IMR-90 (cell line): Measurements from ENCODE around the gene SEPTIN10. TPM values are rescaled to one million over a fixed set of nuclear protein-coding genes. Genes with fewer than 3 reads are reported as not detected.

Experiments used
- ATAC-seq: fragments of 200-7000 bp; cut with Tn5 transposase; 2 replicates; pipeline ENCODE4 v1.9.1; 2020; ENCODE audit warnings: low read depth, mild to moderate bottlenecking, moderate library complexity
- BruUV-seq: library from RNA; stranded (reverse); fragments of 400-500 nt; replicated peaks from 2 replicates; lab custom pipeline; 2021; lab: Mats Ljungman, UMichigan
- CTCF ChIA-PET: fragments of 300-600 bp; formaldehyde crosslinking; extraction: SDS; loops from one replicate; lab custom pipeline; 2021; ENCODE audit warnings: antibody characterized with exemption; lab: Yijun Ruan, JAX
- POLR2A ChIA-PET: fragments of 300-600 bp; sonication (Branson Sonifier 250); formaldehyde crosslinking; loops from one replicate; lab custom pipeline; 2022; ENCODE audit warnings: antibody characterized with exemption; ENCODE audit not compliant: unreplicated experiment; lab: Charles Lee
- DNase-seq: peaks from one replicate; pipeline ENCODE4 v3.0.0; 2013
- H2AFZ ChIP-seq: replicated peaks from 2 replicates; pipeline ENCODE3; 2013; ENCODE audit warnings: low read length, mild to moderate bottlenecking; ENCODE audit not compliant: poor library complexity
- H2AK5ac ChIP-seq: 2 replicates; pipeline ENCODE4 v1.6.1; 2013; ENCODE audit warnings: low read depth, low read length, inconsistent platforms
- H2AK9ac ChIP-seq: replicated peaks from 2 replicates; pipeline ENCODE3; 2013; ENCODE audit warnings: mild to moderate bottlenecking, low read depth, low read length, moderate library complexity; ENCODE audit not compliant: poor library complexity
- H2BK120ac ChIP-seq: 2 replicates; pipeline ENCODE4 v1.6.1; 2013; ENCODE audit warnings: low read depth, low read length, inconsistent platforms
- H2BK15ac ChIP-seq: 3 replicates; pipeline ENCODE4 v1.6.1; 2013; ENCODE audit warnings: low read depth, low read length, inconsistent platforms
- H2BK20ac ChIP-seq: 2 replicates; pipeline ENCODE4 v1.6.1; 2013; ENCODE audit warnings: low read depth, mild to moderate bottlenecking, inconsistent platforms, low read length, moderate library complexity
- H2BK5ac ChIP-seq: 2 replicates; pipeline ENCODE4 v1.6.1; 2013; ENCODE audit warnings: mild to moderate bottlenecking, low read depth, low read length, inconsistent platforms; ENCODE audit not compliant: poor library complexity, severe bottlenecking
- H3K14ac ChIP-seq: replicated peaks from 2 replicates; pipeline ENCODE4 v1.6.1; 2013; ENCODE audit warnings: low read depth, low read length, inconsistent platforms
- H3K18ac ChIP-seq: 2 replicates; pipeline ENCODE4 v1.6.1; 2013; ENCODE audit warnings: low read depth, low read length, control low read depth
- H3K23ac ChIP-seq: 2 replicates; pipeline ENCODE4 v1.6.1; 2013; ENCODE audit warnings: low read depth, low read length, inconsistent platforms
- H3K27ac ChIP-seq: 2 replicates; pipeline ENCODE4 v1.5.1; 2013; ENCODE audit warnings: mild to moderate bottlenecking, control low read depth, low read length; ENCODE audit not compliant: insufficient read depth
- H3K27me3 ChIP-seq: 2 replicates; pipeline ENCODE4 v1.6.1; 2013; ENCODE audit warnings: low read length; ENCODE audit not compliant: control insufficient read depth, insufficient read depth
- H3K36me3 ChIP-seq: 2 replicates; pipeline ENCODE4 v1.6.1; 2013; ENCODE audit warnings: low read length, mixed read lengths; ENCODE audit not compliant: control insufficient read depth, insufficient read depth
- H3K4ac ChIP-seq: 2 replicates; pipeline ENCODE4 v1.6.1; 2013; ENCODE audit warnings: low read depth, low read length, inconsistent platforms
- H3K4me1 ChIP-seq: 2 replicates; pipeline ENCODE4 v1.6.1; 2013; ENCODE audit warnings: low read length, mixed read lengths; ENCODE audit not compliant: control insufficient read depth, insufficient read depth
- H3K4me2 ChIP-seq: 2 replicates; pipeline ENCODE4 v1.6.1; 2013; ENCODE audit warnings: low read depth, mild to moderate bottlenecking, control low read depth, low read length, moderate library complexity
- H3K4me3 ChIP-seq: 2 replicates; pipeline ENCODE4 v1.5.1; 2013; ENCODE audit warnings: low read depth, mild to moderate bottlenecking, control low read depth, low read length, moderate library complexity; ENCODE audit not compliant: insufficient read depth
- H3K56ac ChIP-seq: 2 replicates; pipeline ENCODE4 v1.6.1; 2013; ENCODE audit warnings: low read length, inconsistent platforms; ENCODE audit not compliant: insufficient read depth; ENCODE audit errors: extremely low read depth
- H3K79me1 ChIP-seq, 2 experiments: 2 replicates each; pipeline ENCODE4 v1.6.1; 2013; ENCODE audit warnings: low read length in 2 of 2, inconsistent platforms in 1 of 2, low read depth in 1 of 2
- H3K9ac ChIP-seq: 2 replicates; pipeline ENCODE4 v1.6.1; 2013; ENCODE audit warnings: low read depth, low read length, control low read depth
- H3K9me1 ChIP-seq: 2 replicates; pipeline ENCODE4 v1.6.1; 2013; ENCODE audit warnings: low read length, inconsistent platforms; ENCODE audit not compliant: insufficient read depth
- H3K9me3 ChIP-seq: 2 replicates; pipeline ENCODE4 v1.6.1; 2013; ENCODE audit warnings: low read length; ENCODE audit not compliant: control insufficient read depth, insufficient read depth
- H4K20me1 ChIP-seq: 2 replicates; pipeline ENCODE4 v1.6.1; 2013; ENCODE audit warnings: low read length, inconsistent platforms; ENCODE audit not compliant: insufficient read depth
- H4K5ac ChIP-seq: 2 replicates; pipeline ENCODE4 v1.6.1; 2013; ENCODE audit warnings: mild to moderate bottlenecking, low read depth, low read length, control low read depth
- H4K8ac ChIP-seq, 2 experiments: 2 replicates each; pipeline ENCODE4 v1.6.1; 2013; ENCODE audit warnings: low read depth in 2 of 2, low read length in 2 of 2, control low read depth in 1 of 2, inconsistent platforms in 1 of 2
- H4K91ac ChIP-seq: 2 replicates; pipeline ENCODE4 v1.6.1; 2013; ENCODE audit warnings: low read depth, low read length, inconsistent platforms; ENCODE audit not compliant: insufficient read depth
- CHD1 ChIP-seq: IDR thresholded peaks from 2 replicates; pipeline ENCODE4 v1.6.1; 2012; ENCODE audit warnings: low read depth, low read length, improper control_type of control experiment
- CTCF ChIP-seq: conservative IDR thresholded peaks from 2 replicates; pipeline ENCODE4 v1.5.1; 2012; ENCODE audit warnings: mild to moderate bottlenecking, low read depth, low read length, improper control_type of control experiment
- FOS ChIP-seq: fragments of 150-350 bp; IDR thresholded peaks from 2 replicates; pipeline ENCODE4 v1.6.1; 2016; ENCODE audit warnings: low read depth, low read length
- MAFK ChIP-seq: IDR thresholded peaks from 2 replicates; pipeline ENCODE4 v1.6.1; 2012; ENCODE audit warnings: low read depth, low read length, improper control_type of control experiment
- NFE2L2 ChIP-seq: fragments of 150-350 bp; IDR thresholded peaks from 2 replicates; pipeline ENCODE4 v1.6.1; 2016; ENCODE audit warnings: low read depth, mild to moderate bottlenecking, low read length
- POLR2A ChIP-seq: IDR thresholded peaks from 2 replicates; pipeline ENCODE4 v1.6.1; 2012; ENCODE audit warnings: mild to moderate bottlenecking, low read depth, low read length
- RCOR1 ChIP-seq: IDR thresholded peaks from 2 replicates; pipeline ENCODE4 v1.6.1; 2012; ENCODE audit warnings: mild to moderate bottlenecking, low read length, improper control_type of control experiment; ENCODE audit not compliant: insufficient replicate concordance
- RFX5 ChIP-seq: IDR thresholded peaks from 2 replicates; pipeline ENCODE4 v1.8.0; 2012; ENCODE audit warnings: low read depth, mild to moderate bottlenecking, low read length, moderate library complexity
- SMC3 ChIP-seq: fragments of 150-350 bp; IDR thresholded peaks from 2 replicates; pipeline ENCODE4 v1.6.1; 2016; ENCODE audit warnings: low read depth, mild to moderate bottlenecking, antibody characterized with exemption, low read length, moderate library complexity
- WGBS, 2 experiments: methylation state at CpG; one replicate each; pipeline versions ENCODE4 v1.1.5 to v1.1.7; 2013; ENCODE audit warnings: missing lambda C conversion rate in 2 of 2; ENCODE audit not compliant: insufficient read length in 1 of 2; ENCODE audit errors: extremely low coverage in 2 of 2; 5-methylcytosine and 5-hydroxymethylcytosine counted together
- dilution Hi-C: fragments of 300-500 bp; cut with HindIII; formaldehyde crosslinking; loops from one replicate; pipeline ENCODE4 v1.14.3; 2018; ENCODE audit warnings: low sequenced_read_pairs; ENCODE audit not compliant: unreplicated experiment
- in situ Hi-C: fragments of 300-500 bp; cut with MboI; formaldehyde crosslinking; loops from 3 replicates; pipeline ENCODE4 v1.14.3; 2019; ENCODE audit warnings: low sequenced_read_pairs, inconsistent platforms, mixed read lengths
- intact Hi-C: fragments of 100-400 bp; cut with micrococcal nuclease; formaldehyde crosslinking; loops from 2 replicates; pipeline ENCODE4 v1.10.0; 2022
- polyA plus RNA-seq, 3 experiments: library from polyadenylated mRNA; depleted of rRNA; stranded (reverse); fragments of >200 nt; gene quantifications; 2 replicates each; pipeline ENCODE4 v1.2.3, GENCODE V29; 2012; ENCODE audit warnings: low replicate concordance in 1 of 3
- total RNA-seq: library from RNA; depleted of rRNA; stranded (reverse); fragments of >200 nt; gene quantifications from 2 replicates; pipeline ENCODE4 v1.2.3, GENCODE V29; 2012
- TF ChIP-seq, protein P1 (sequence below): fragments of 150-350 bp; IDR thresholded peaks from 2 replicates; pipeline ENCODE4 v1.6.1; 2017; ENCODE audit warnings: mild to moderate bottlenecking, antibody characterized with exemption, low read length, low read depth

Gene SEPTIN10
- total and polyA plus RNA-seq, 2 of the 4 experiments (the other 2 are of a cell fraction) = 55.4 to 82.6 TPM

DNA sequence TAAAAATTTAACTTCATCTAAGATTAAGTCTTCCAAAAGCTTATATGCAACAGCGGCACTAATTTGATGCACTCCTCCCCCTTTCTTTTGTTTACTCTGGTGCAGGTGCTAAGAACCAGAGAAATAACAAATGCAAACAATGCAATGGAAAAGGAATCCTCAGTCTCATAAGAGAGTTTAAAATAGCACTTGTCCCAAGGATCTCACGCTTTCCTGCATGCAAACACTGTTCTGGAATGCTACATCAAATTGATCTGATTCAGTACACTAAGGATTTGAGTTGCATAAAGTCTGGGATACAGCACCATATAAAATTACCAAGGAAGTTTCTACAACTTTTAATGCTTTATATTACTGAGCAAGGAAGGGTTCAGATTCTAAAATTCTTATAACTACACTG is 50.5 kb downstream of the SEPTIN10 start:
- intact Hi-C loops (loop anchor here (5.0 kb wide), 1 partner anchor 49 kb away; the partner anchor contains the start of genes SEPTIN10 and SOWAHC), in situ Hi-C loops (loop anchor here (10.0 kb wide), 1 partner anchor 152 kb away; no protein-coding TSS in a partner anchor), dilution Hi-C loops (no loop called here)
- H3K36me3 ChIP-seq = peaks cover 22% of the 10 kb centered on the region
- H2AFZ ChIP-seq = no peak overlapping the region
- H3K9me3 ChIP-seq = no peaks in the 10 kb centered on the region
- no peak overlapping the region for H3K4me2 ChIP-seq
- no peaks in the 10 kb centered on the region for H4K20me1 ChIP-seq
- no peak overlapping the region for H3K14ac ChIP-seq
- peak; percentile 31 for DNase-seq
- BruUV-seq = TSS peak; percentile 19
- no peak overlapping the region for H2AK5ac ChIP-seq
- H4K5ac ChIP-seq = no peak overlapping the region
- no peak overlapping the region for H3K18ac ChIP-seq
- ChIA-PET POLR2A (no interaction called here), CTCF (no interaction called here)
- H2BK120ac ChIP-seq = no peak overlapping the region
- no peak overlapping the region for H3K9ac ChIP-seq
- H2AK9ac ChIP-seq = no peak overlapping the region
- H4K8ac ChIP-seq = no peak overlapping the region
- no peak overlapping the region for H3K56ac ChIP-seq
- peaks cover 14 to 44% of the 10 kb centered on the region in 2 experiments for H3K79me1 ChIP-seq
- H3K27ac ChIP-seq = no peak overlapping the region
- 0 out of 2 replicates have a peak, but pooled peaks have one; percentile 31 for ATAC-seq
- no peak overlapping the region for H3K4me3 ChIP-seq
- H2BK5ac ChIP-seq = no peak overlapping the region
- H3K23ac ChIP-seq = no peak overlapping the region
- no peak overlapping the region for H4K91ac ChIP-seq
- no peaks in the 10 kb centered on the region for H3K27me3 ChIP-seq
- H3K4me1 ChIP-seq = peaks cover 6% of the 10 kb centered on the region
- H2BK20ac ChIP-seq = no peak overlapping the region
- H3K9me1 ChIP-seq = peaks cover 19% of the 10 kb centered on the region
- H3K4ac ChIP-seq = no peak overlapping the region
- H2BK15ac ChIP-seq = no peak overlapping the region
- WGBS, 2 experiments = no CpG with 5 or more reads among the region's 2 CpGs
- TF ChIP-seq MAFK (no peak), SMC3 (no peak), NFE2L2 (no peak), POLR2A (no peak), RFX5 (no peak), CHD1 (no peak), RCOR1 (no peak), FOS (no peak), CTCF (no peak)
- TF ChIP-seq, protein P1, sequence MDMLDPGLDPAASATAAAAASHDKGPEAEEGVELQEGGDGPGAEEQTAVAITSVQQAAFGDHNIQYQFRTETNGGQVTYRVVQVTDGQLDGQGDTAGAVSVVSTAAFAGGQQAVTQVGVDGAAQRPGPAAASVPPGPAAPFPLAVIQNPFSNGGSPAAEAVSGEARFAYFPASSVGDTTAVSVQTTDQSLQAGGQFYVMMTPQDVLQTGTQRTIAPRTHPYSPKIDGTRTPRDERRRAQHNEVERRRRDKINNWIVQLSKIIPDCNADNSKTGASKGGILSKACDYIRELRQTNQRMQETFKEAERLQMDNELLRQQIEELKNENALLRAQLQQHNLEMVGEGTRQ = no peak
